HG02938 (cell line): Measurements from ENCODE around the gene ZDHHC20.

Experiments used
- ATAC-seq: cut with Tn5 transposase; IDR thresholded peaks from one replicate; pipeline ENCODE4 v1.9.1; 2021; ENCODE audit warnings: mild to moderate bottlenecking, moderate library complexity; ENCODE audit not compliant: unreplicated experiment

ZDHHC20 gene

DNA sequence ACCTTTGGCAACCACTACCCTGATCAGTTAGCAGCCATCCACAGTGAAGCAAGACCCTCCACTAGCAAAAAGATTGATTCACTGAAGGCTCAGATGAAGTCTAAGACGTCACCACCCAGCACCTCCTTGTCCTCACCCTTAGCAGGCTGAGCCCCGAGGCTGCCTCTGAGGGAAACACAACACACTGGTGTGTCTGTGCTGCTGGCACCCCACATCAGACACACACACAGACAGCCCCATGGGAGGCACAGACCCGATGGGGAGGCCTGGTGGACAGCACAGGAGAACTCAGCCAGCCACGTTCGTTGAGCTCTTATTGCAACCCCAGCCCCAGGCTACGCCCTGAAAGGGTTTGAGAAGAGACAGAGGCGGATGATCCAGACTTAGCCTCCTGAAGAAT, 94.7 kb downstream of the ZDHHC20 start:
- ATAC-seq, result no peak

DNA sequence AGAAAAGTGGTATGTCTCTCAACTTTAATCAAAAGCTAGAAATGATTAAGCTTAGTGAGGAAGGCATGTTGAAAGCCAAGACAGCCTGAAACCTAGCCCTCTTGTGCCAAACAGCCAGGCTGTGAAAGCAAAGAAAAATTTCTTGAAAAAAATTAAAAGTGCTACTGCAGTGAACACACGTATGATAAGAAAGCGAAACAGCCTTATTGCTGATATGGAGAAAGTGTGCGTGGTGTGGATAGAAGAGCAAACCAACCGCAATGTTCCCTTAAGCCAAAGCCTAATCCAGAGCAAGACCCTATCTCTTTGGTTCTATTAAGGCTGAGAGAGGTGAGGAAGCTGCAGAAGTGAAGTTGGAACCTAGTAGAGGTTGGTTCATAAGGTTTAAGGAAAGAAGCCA, 96.4 kb downstream of the ZDHHC20 start:
- ATAC-seq, result no peak

DNA sequence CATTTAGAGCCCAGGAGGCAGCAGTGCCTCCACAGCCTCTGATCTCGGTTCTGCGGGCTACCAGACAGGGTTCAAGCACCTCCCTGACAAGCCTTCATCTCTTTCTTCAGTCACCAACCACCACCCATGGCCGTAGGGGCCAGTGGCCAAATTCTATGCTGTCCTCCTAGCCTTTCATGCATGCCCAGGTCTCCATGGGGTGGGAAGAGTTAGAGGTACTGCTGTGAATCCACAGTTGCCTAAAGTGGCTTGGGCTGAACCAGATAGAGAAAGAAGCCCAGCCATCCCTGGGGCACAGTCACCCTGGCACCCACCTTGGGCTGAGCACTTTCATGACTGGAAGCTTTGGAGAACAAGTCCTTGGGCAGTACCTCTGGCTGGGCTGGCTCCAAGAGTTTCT, 97.4 kb downstream of the ZDHHC20 start:
- no peak for ATAC-seq

DNA sequence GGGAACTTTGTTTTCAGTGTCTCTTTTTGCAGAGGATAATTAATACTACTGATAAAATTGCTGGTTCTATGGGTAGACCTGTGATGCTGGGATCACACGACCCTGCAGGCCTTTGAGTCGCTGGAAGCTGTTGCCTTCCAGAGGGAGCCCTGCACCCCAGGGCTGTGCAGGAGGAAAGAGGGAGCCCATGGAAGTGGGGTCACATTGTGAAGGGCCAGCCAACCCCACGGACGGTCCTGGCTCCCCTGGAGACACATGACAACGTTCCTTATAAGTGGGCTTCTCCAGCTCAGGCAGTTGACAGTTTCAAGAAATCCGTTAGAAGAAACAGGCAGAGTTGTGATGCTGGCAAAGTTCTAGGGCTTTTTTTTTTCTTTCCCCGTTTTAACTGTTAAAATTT, 98.0 kb downstream of the ZDHHC20 start:
- no peak for ATAC-seq

DNA sequence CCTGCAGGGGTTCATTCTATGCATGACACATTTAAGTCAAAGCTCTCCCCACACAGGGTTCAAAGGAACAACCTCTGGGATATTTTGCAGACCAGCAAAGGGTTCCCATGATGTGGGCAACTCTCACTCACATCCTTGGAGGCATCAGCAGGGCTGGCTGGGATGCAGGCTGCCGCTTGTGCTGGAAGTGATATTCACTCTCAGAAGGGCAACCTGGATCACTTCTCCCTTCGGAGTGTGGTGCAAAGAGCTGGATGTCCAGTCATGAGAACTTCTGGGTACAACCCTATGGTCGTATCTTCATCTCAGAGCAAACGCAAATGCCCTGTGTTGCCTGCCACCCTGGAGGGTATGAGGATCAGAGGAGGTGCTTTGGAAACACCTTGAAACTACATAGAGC, 98.6 kb downstream of the ZDHHC20 start:
- ATAC-seq, result no peak

DNA sequence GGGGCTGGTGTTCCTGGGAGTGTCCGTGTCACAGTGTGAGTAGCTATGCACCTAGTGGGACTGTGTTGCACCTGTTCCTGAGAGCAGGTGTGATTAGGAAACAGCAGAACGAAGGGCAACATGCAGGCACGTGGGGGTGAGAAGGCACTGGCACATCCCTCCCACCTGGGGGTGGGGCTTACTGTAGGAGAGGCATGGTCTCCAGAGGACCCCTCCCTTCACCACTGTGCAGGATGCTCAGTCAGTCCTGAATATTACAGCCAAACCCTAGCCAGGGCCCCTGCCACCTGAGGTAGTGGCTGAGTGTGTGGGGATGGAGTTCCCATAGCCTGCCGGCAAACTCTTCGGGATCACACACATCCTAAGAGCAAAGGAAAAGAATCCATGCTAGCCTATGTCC, 99.2 kb downstream of the ZDHHC20 start:
- no peak for ATAC-seq

DNA sequence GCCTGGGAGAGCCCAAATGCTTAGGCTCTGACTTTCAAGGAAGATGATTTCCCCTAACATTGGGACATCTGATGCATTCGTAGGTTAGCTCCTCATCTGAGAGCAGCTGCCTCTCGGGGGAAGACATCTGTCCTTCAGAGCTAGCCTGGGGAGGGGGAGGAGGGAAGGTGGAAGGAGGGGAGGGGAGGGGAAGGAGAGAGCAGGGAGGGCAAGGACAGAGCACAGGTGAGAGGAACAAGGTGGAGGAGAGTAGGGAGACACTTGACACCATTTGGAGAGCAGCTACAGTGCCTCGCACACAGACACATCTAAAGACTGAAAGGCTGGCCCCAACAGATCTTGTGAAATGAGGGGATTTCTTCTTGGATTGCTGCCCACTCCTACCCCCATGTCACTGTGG, 103.8 kb downstream of the ZDHHC20 start:
- ATAC-seq, result no peak

DNA sequence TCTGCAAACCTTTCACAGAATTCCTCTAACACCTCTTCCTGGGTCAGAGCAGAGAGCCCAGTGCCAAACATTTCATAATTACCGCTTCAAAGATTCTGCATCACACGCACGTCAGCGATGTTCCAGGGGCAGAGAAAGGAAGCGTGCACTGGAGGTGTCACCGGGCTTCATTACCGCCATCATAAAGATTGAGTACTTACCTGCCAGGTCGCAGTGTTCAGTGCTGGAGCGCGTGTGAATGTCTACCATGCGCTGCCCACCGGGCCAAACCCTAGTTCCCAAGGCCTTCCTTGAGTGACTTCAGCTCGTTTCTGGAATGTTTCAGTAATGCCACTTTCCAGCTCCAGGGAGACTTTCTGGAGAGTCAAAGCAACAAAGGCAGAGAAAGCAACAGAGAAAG, 104.4 kb downstream of the ZDHHC20 start:
- ATAC-seq, result no peak

DNA sequence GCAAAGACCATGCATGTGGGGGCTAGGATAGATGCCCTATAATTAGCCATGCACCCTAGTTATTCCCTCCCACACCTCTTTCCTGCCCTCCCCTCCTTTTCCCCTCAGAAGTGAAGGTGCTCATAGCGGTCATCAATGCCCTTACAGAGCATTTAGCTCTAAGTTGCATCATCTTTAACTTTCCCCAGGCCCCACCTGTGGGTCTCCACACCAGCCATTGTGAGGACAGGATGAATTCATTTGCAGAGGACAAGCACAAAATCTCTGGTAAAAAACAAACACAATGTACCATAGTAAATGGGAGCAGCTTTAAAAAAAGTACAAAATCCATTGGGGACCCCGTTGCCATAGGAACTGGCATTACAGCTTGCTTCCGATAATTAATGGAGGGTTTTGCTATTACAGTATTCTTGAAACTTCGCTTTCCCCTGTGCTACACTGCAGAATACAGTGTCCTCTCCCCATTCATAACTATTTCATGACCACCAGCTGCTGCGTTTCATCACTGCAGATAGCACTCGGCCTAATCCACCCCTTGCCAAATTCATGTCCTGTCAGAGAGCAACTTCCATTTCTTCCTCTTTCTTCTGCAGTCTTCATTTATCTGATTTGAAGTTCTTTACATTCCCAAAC, 110.5 kb downstream of the ZDHHC20 start:
- no peak for ATAC-seq

DNA sequence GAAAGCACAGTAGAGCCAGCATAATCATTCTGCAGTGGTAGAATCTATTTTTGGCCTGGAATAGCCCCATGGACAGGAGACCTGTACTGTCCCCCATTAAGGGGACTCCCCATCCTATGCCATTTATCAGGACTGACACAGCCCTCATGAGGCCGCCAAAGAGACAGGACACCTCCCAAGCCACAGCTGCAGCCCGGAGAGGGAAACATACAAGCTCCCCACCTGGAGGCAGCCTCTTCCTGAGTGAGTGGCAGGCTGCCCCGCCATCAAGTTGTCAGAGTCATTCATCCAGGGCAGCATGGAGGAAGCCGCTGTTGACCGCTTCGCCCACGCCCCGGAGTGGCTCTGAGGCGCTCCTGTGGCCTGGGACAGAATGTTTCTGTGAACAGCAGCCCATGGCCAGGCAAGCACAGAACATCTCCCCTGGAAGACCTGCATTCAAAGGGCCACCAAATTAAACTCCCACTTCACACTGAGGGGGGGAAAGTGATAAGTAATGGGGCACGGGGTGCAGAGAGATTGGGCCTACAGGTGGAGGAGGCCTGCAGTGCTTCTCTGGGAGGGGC, 111.3 kb downstream of the ZDHHC20 start:
- no peak for ATAC-seq

DNA sequence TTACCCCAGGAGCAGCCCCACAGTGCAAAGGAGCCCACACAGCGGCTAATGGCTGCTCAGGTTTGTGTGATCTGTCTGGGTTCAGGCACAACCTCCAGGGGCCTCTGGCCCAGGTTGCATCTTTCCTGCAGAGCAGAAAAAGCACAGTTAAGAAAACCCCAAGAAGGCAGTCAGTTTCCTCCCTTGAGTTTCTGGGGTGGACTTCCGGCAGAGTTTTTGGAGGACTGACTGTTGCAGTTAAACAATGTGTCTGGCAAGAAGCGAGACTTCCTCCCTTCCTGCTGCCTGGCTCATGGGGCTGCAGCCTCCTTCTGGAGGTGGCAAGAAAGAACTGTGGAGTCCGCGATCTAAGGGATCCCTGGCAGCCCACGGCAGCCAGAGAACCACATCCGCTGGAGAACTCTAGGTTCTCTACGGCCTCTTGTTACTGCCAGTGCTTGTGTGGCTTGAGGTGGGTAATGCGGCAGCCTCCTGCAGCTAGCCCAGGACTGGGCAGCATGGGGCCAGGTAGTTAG, 114.4 kb downstream of the ZDHHC20 start:
- peak; percentile 58 for ATAC-seq

DNA sequence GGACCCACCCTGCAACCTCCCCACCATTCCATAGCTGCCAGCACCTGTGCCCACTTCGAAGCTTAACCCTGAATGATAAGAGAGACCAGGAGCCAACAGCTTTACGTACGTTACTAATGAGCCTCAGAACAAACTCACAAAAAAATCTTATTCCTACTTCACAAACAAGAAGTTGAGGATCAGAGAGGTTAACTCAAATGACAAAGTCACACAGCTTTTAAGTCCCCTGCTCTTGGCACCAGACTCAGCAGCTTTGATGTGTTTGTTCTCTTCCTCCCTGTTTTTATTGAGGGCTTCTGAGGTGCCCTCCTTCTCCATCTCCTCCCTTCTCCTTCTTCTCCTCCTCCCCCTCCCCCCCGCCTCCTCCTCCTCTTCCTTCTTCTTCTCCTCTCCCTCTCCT, 115.4 kb downstream of the ZDHHC20 start:
- ATAC-seq, result no peak

DNA sequence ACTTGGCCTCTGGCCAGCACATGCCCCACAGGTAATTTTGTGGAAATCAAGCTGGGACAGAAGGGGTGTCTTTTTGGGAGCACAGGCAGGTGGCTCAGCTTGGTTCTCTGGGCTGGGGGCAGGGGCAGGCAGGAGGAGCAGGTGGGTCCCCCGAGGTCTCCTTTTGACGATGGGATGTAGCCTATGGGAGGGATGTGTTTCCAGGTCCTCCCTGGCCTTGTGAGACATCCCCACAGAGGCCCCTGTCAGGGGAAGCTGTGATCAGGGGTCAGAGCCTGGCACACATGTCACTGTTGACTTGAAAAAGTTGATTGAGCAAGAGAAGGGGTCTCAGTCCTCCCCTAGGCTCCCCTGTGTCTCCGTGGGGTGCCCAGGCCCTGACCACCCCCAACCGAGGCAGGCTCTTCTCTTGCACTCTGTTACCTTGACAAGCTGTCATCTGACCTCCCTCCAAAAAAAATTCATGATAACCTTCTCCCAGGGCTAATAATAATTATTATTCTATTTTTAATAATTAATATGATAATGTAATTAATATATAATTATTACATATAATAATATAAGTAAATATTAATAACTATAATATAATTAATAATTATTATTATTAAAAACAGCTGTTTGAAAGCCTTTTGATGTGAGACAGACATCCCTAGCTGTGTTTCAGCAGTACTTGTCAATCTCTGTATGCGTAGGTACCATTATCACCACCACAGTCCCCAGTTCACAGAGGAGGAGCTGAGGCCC, 116.2 kb downstream of the ZDHHC20 start:
- ATAC-seq, result no peak

DNA sequence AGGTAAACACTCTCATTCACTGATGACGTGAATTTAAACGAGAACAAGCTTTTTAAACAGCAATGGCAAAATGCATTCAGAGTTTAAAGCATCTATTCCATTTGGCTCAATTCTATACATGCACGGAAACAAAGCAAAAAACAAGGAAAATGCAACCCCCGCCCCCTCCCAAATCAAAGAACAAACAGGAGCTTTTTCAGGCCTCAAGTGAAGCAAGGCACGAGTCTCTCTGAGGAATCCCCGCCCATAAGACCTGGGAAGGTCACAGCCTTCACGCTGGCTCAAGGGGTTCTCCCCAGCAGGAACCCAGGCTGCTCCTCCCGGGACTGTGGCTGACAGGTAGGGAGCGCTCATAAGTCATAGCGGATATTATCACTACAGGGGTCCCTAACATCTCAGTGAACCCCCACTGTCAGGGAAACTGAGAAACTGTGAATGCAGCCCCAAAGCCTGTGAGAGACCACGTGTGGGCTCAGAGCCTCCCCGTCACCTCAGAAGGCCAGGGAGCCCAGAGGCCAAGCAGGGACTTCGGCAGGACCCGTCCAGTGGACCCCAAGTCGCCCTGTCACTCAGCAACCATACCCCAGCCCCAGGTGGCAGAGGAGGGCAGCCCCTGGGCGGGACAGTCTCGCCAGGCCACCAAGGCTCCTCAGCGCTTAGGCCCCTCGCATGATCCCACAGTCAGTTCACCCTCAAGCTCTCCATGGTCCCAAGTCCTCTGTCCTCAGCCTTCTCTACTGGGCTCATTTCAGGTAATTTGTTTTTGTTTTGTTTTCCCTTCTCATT, 117.3 kb downstream of the ZDHHC20 start:
- no peak for ATAC-seq

DNA sequence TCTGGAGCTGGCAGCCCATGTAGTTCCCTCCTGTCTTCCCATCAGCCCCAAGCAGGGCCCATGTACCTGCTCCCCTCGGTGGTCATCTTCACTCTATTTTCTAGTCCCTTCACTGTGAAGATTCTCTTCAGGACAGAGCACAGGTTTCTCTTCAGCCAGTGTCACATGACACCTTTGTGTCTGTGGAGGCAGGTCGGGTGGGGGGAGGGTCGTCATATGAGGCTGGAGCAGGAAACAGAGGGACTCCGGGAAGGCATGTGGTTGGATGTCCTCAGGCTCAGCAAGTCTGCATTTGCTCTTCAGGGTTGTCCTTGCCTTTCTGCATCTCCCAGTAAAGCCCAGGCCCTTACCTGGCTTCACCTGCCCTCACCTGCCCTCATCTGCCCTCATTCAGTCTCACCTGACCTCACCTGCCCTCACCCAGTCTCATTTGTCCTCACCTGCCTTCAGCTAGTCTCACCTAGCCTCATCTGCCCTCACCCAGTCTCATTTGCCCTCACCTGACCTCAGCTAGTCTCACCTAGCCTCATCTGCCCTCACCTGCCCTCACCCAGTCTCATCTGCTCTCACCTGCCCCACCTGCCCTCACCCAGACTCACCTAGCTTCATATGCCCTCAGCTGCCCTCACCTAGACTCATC, 120.3 kb downstream of the ZDHHC20 start:
- no peak for ATAC-seq

DNA sequence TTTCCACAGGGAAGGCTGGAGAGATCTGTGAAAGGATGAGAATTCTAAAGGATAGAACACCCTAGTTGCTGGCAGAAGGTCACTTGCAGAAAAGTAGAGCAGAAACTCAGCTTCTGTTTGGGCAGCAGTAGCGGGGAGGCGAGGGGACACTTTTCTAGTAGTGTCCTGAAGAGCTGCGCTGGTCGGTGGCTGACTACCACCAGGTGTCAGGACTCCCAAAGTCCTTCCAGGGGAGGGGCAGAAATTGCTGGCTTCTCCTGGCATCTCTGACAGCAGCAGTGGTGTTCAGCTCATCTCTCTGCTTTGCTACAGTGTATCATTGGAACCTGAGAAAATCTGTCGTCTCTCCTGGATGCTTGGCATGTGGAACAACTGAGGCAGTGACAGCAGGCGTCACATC, 120.9 kb downstream of the ZDHHC20 start:
- no peak for ATAC-seq

DNA sequence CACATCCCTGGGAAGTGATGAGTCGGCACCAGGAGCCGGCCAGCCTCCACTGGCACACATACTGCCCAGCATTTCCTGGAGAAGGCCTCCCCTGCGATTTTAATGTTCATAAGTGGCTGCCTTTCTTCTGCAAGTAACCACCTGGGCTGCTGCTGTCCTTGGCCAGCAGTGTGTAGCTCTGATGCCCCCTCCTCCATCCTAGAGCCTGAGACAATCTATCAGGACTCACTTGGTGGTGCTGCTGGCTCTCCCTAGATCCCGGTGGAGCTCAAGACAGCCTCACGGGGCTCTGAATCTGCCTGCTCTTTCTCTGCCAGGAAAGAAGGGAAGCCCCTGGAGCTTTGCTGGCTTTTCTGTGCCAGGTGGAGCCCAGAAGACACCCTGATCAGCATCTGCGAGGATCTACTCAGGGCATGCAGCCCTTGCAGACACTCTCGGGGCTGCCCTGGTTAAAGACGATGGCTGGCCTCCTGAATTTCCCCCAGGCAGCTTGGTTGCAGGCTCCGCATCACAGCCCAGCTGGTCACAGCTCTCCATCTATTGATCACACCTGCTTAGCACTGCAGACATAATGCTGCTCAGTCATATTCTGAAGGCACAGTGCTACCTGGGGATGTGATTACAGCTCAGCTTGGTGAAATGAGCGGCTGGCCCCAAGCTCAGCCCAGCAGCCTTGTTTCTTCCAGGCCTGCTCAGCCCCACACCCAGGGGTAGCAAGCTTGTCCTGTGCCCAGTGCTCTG, 122.3 kb downstream of the ZDHHC20 start:
- ATAC-seq, result no peak

DNA sequence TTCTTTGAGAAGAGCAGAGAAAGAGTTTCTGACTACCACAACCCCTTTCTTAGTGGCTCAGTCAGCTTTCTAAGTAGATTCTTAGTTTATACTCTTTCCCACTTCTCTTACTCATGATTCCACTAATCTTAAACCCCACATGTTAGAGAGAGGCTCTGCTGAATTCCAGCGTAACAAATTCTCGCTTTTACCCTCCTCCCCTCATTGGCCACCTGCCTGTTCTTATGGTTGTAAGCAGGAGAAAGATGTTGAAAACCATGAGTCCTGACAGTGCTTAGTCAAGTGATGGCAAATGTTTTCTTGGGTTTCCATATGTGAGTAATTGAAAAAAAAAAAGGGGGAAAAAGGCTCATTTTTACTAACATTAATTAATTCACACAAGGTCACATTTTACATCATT, 125.9 kb downstream of the ZDHHC20 start:
- ATAC-seq, result no peak

DNA sequence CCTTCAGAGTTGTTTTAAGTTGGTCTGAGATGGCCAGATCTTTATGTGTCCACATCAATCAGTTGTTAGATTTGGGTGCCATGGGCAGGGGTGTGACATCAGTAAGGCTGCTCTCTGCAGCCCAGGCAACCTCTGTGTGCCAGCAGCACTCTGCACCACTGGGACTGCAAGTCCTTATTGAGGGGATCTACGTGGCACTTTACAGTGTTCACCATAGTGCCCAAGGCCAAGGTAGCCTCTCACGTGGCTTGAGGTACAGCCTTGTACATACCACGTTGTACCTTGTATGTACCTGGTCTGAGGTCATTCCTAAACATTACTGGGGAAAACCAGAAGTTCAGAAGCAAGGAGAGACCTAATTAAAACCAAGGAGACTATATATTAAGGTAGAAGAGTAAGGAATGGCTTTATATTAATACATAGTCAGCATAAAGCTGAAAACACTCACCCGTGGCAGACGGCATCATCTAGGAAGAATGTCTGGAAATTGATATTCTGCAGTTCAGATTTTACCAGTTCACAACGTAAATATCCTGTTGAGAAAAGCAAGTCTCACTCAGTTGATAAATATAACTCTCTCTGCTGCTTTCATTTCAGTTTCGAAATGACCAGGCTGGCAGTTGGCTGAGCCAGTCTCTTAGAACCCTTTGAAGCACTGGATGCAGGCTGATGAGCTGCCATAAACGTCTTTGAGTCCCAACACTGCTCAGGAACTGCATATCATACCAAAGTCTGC, 128.8 kb downstream of the ZDHHC20 start:
- ATAC-seq, result peak; percentile 82
